ENCODE data around the gene DPYSL4. TPM values are rescaled to one million over a fixed set of nuclear protein-coding genes. Genes with fewer than 3 reads are reported as not detected.

Gene DPYSL4
- total and polyA plus RNA-seq, 2 experiments from 2014 or later = 10.6 to 23.9 TPM

GRCh38 chr10:132184816-132185593 lies 1.7 kb upstream of the DPYSL4 start:
- ATAC-seq (no peak), DNase-seq (ENCODE audit: low spot score) (peak; percentile 33)
- no peaks in the 10 kb centered on the region for H3K4me1 ChIP-seq (ENCODE audit: insufficient read depth)
- no peaks in the 10 kb centered on the region; the same call in 2 of the 3 replicates for H3K9me3 Mint-ChIP-seq
- H3K27me3 ChIP-seq (ENCODE audit: insufficient read depth) = peaks cover 43% of the 10 kb centered on the region
- no peaks in the 10 kb centered on the region for H3F3A ChIP-seq (replicated peaks; ENCODE audit: low read depth)
- H3K4me1 Mint-ChIP-seq = peaks cover 5% of the 10 kb centered on the region; the same call in 2 of the 3 replicates
- H2AFZ ChIP-seq = no peak overlapping the region
- no peaks in the 10 kb centered on the region for H3K36me3 ChIP-seq (ENCODE audit: insufficient read depth)
- H3K4me3 ChIP-seq = peak overlapping the region; percentile 61
- H3K27me3 Mint-ChIP-seq (ENCODE audit: insufficient read depth, low read depth, poor library complexity) = peaks cover 42% of the 10 kb centered on the region
- peak overlapping the region; percentile 85 for H3K4me2 ChIP-seq
- H3K36me3 Mint-ChIP-seq (ENCODE audit: low read depth) = peaks cover under 1% of the 10 kb centered on the region; the same call in 1 of the 3 replicates
- H3K79me2 ChIP-seq (replicated peaks; ENCODE audit: insufficient read depth) = no peaks in the 10 kb centered on the region
- no peak overlapping the region for H3K27ac ChIP-seq (ENCODE audit: low read depth)
- no peaks in the 10 kb centered on the region for H3K9me2 ChIP-seq (ENCODE audit: insufficient read depth)
- peak overlapping the region; percentile 59 for H3K4me3 Mint-ChIP-seq
- TF ChIP-seq ZNF331 (CRISPR knock-in tag; IDR thresholded peaks at IDR 0.05; ENCODE audit: low read depth) = no peak
- TF ChIP-seq ZNF114 (CRISPR knock-in tag; IDR thresholded peaks at IDR 0.05) = no peak
- TF ChIP-seq EZH2phosphoT487 (IDR thresholded peaks at IDR 0.05; ENCODE audit: unreplicated experiment) = no peak
- TF ChIP-seq EZH2 (IDR thresholded peaks at IDR 0.05; ENCODE audit: low read depth, unreplicated experiment) = peak; percentile 11
- no peak for TF ChIP-seq ETS1 (IDR thresholded peaks at IDR 0.05)
- TF ChIP-seq, protein P1, sequence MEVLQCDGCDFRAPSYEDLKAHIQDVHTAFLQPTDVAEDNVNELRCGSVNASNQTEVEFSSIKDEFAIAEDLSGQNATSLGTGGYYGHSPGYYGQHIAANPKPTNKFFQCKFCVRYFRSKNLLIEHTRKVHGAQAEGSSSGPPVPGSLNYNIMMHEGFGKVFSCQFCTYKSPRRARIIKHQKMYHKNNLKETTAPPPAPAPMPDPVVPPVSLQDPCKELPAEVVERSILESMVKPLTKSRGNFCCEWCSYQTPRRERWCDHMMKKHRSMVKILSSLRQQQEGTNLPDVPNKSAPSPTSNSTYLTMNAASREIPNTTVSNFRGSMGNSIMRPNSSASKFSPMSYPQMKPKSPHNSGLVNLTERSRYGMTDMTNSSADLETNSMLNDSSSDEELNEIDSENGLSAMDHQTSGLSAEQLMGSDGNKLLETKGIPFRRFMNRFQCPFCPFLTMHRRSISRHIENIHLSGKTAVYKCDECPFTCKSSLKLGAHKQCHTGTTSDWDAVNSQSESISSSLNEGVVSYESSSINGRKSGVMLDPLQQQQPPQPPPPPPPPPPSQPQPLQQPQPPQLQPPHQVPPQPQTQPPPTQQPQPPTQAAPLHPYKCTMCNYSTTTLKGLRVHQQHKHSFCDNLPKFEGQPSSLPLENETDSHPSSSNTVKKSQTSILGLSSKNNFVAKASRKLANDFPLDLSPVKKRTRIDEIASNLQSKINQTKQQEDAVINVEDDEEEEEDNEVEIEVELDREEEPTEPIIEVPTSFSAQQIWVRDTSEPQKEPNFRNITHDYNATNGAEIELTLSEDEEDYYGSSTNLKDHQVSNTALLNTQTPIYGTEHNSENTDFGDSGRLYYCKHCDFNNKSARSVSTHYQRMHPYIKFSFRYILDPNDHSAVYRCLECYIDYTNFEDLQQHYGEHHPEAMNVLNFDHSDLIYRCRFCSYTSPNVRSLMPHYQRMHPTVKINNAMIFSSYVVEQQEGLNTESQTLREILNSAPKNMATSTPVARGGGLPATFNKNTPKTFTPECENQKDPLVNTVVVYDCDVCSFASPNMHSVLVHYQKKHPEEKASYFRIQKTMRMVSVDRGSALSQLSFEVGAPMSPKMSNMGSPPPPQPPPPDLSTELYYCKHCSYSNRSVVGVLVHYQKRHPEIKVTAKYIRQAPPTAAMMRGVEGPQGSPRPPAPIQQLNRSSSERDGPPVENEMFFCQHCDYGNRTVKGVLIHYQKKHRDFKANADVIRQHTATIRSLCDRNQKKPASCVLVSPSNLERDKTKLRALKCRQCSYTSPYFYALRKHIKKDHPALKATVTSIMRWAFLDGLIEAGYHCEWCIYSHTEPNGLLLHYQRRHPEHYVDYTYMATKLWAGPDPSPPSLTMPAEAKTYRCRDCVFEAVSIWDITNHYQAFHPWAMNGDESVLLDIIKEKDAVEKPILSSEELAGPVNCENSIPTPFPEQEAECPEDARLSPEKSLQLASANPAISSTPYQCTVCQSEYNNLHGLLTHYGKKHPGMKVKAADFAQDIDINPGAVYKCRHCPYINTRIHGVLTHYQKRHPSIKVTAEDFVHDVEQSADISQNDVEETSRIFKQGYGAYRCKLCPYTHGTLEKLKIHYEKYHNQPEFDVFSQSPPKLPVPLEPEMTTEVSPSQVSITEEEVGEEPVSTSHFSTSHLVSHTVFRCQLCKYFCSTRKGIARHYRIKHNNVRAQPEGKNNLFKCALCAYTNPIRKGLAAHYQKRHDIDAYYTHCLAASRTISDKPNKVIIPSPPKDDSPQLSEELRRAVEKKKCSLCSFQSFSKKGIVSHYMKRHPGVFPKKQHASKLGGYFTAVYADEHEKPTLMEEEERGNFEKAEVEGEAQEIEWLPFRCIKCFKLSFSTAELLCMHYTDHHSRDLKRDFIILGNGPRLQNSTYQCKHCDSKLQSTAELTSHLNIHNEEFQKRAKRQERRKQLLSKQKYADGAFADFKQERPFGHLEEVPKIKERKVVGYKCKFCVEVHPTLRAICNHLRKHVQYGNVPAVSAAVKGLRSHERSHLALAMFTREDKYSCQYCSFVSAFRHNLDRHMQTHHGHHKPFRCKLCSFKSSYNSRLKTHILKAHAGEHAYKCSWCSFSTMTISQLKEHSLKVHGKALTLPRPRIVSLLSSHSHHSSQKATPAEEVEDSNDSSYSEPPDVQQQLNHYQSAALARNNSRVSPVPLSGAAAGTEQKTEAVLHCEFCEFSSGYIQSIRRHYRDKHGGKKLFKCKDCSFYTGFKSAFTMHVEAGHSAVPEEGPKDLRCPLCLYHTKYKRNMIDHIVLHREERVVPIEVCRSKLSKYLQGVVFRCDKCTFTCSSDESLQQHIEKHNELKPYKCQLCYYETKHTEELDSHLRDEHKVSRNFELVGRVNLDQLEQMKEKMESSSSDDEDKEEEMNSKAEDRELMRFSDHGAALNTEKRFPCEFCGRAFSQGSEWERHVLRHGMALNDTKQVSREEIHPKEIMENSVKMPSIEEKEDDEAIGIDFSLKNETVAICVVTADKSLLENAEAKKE (CRISPR knock-in tag; IDR thresholded peaks at IDR 0.05) = no peak
- H4K20me1 ChIP-seq (replicated peaks; ENCODE audit: insufficient read depth) = no peaks in the 10 kb centered on the region
- no peak overlapping the region for H3K27ac Mint-ChIP-seq

Data from GM23338 (cell line).